ENCODE results near the gene EXOC4. TPM values are rescaled to one million over a fixed set of nuclear protein-coding genes. Genes with fewer than 3 reads are reported as not detected.

Gene EXOC4
- total RNA-seq, 3 donors from 2014 or later, result 88.3 to 136 (median 99.6) TPM

GRCh38 chr7:133258174-133258573 is 5.3 kb downstream of the EXOC4 start:
- Histone ChIP-seq H3K27me3 (no peaks in the 10 kb centered on the region), H3K36me3 (no peaks in the 10 kb centered on the region), H3K27ac (no peak overlapping the region), H3K4me3 (no peak overlapping the region), H3K9me3 (no peaks in the 10 kb centered on the region), H3K4me1 (no peaks in the 10 kb centered on the region)
- TF ChIP-seq CTCF (IDR thresholded peaks at IDR 0.05) (no peak), POLR2AphosphoS5 (IDR thresholded peaks at IDR 0.05) (no peak), POLR2A (IDR thresholded peaks at IDR 0.05) (no peak)
- intact Hi-C loops (cut with DNase I; ENCODE audit: low total_unique reads), result no loop called here
- DNase-seq (ENCODE audit: low spot score in 2 of 2), result no peak

GRCh38 chr7:133265821-133266220 is 12.9 kb downstream of the EXOC4 start:
- H3K4me1 ChIP-seq, result no peaks in the 10 kb centered on the region
- no peak overlapping the region for H3K27ac ChIP-seq
- no peaks in the 10 kb centered on the region for H3K36me3 ChIP-seq
- H3K27me3 ChIP-seq, result no peaks in the 10 kb centered on the region
- no peaks in the 10 kb centered on the region for H3K9me3 ChIP-seq
- intact Hi-C loops (cut with DNase I; ENCODE audit: low total_unique reads), result loop anchor here (5.0 kb wide), 1 partner anchor 1031 kb away; no protein-coding TSS in a partner anchor
- TF ChIP-seq POLR2A (IDR thresholded peaks at IDR 0.05) (no peak), CTCF (IDR thresholded peaks at IDR 0.05) (no peak), POLR2AphosphoS5 (IDR thresholded peaks at IDR 0.05) (no peak)
- H3K4me3 ChIP-seq, result no peak overlapping the region
- no peak for DNase-seq (ENCODE audit: low spot score in 2 of 2)

GRCh38 chr7:133268355-133268754 is 15.5 kb downstream of the EXOC4 start:
- Histone ChIP-seq H3K4me1 (no peaks in the 10 kb centered on the region), H3K4me3 (peak overlapping the region in 2 of 3 donors; percentile 2 to 31), H3K27me3 (no peaks in the 10 kb centered on the region), H3K27ac (no peak overlapping the region), H3K9me3 (no peaks in the 10 kb centered on the region), H3K36me3 (no peaks in the 10 kb centered on the region)
- intact Hi-C loops (cut with DNase I; ENCODE audit: low total_unique reads), result loop anchor here (5.0 kb wide), 1 partner anchor 1029 kb away; no protein-coding TSS in a partner anchor
- TF ChIP-seq POLR2A (IDR thresholded peaks at IDR 0.05) (no peak), CTCF (IDR thresholded peaks at IDR 0.05) (no peak), POLR2AphosphoS5 (IDR thresholded peaks at IDR 0.05) (no peak)
- DNase-seq (ENCODE audit: low spot score in 2 of 2), result no peak

- intact Hi-C loops (cut with DNase I; ENCODE audit: low total_unique reads), result no loop called here
- no peak for TF ChIP-seq CTCF (IDR thresholded peaks at IDR 0.05)
- no peak for TF ChIP-seq POLR2A (IDR thresholded peaks at IDR 0.05)
- no peak for TF ChIP-seq POLR2AphosphoS5 (IDR thresholded peaks at IDR 0.05)
- H3K9me3 ChIP-seq, result no peaks in the 10 kb centered on the region
- no peak overlapping the region for H3K4me3 ChIP-seq
- H3K4me1 ChIP-seq, result no peaks in the 10 kb centered on the region
- no peak for DNase-seq (ENCODE audit: low spot score in 2 of 2)
- no peaks in the 10 kb centered on the region for H3K36me3 ChIP-seq
- H3K27me3 ChIP-seq, result no peaks in the 10 kb centered on the region
- H3K27ac ChIP-seq, result no peak overlapping the region
Observed at GRCh38 chr7:133272336-133272735, 19.5 kb downstream of the EXOC4 start.

- Histone ChIP-seq H3K27ac (no peak overlapping the region), H3K27me3 (no peaks in the 10 kb centered on the region), H3K9me3 (no peaks in the 10 kb centered on the region), H3K36me3 (no peaks in the 10 kb centered on the region), H3K4me3 (no peak overlapping the region), H3K4me1 (no peaks in the 10 kb centered on the region)
- TF ChIP-seq POLR2AphosphoS5 (IDR thresholded peaks at IDR 0.05), result no peak
- TF ChIP-seq POLR2A (IDR thresholded peaks at IDR 0.05), result no peak
- TF ChIP-seq CTCF (IDR thresholded peaks at IDR 0.05), result no peak
- DNase-seq (ENCODE audit: low spot score in 2 of 2), result no peak
- intact Hi-C loops (cut with DNase I; ENCODE audit: low total_unique reads), result no loop called here
Observed at GRCh38 chr7:133273227-133273626, 20.3 kb downstream of the EXOC4 start.
